ENCODE data around the gene KRTAP12-1.

GRCh38 chr21:44677881-44678280 is 4.1 kb downstream of the KRTAP12-1 start:
- TF ChIP-seq ZFP30 (CRISPR knock-in tag; IDR thresholded peaks at IDR 0.05), result no peak
- TF ChIP-seq, protein P1, sequence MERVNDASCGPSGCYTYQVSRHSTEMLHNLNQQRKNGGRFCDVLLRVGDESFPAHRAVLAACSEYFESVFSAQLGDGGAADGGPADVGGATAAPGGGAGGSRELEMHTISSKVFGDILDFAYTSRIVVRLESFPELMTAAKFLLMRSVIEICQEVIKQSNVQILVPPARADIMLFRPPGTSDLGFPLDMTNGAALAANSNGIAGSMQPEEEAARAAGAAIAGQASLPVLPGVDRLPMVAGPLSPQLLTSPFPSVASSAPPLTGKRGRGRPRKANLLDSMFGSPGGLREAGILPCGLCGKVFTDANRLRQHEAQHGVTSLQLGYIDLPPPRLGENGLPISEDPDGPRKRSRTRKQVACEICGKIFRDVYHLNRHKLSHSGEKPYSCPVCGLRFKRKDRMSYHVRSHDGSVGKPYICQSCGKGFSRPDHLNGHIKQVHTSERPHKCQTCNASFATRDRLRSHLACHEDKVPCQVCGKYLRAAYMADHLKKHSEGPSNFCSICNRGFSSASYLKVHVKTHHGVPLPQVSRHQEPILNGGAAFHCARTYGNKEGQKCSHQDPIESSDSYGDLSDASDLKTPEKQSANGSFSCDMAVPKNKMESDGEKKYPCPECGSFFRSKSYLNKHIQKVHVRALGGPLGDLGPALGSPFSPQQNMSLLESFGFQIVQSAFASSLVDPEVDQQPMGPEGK (CRISPR knock-in tag; IDR thresholded peaks at IDR 0.05; ENCODE audit: borderline replicate concordance), result no peak

Measured in SK-N-SH treated with all-trans-retinoic acid at 6 μM for 48 hours (cell line).